ENCODE data around the gene ATP13A2. TPM values are rescaled to one million over a fixed set of nuclear protein-coding genes. Genes with fewer than 3 reads are reported as not detected.

ATP13A2 gene
- polyA plus RNA-seq, 1 of the 3 experiments (the other 2 are of a cell fraction): 29.3 TPM

DNA sequence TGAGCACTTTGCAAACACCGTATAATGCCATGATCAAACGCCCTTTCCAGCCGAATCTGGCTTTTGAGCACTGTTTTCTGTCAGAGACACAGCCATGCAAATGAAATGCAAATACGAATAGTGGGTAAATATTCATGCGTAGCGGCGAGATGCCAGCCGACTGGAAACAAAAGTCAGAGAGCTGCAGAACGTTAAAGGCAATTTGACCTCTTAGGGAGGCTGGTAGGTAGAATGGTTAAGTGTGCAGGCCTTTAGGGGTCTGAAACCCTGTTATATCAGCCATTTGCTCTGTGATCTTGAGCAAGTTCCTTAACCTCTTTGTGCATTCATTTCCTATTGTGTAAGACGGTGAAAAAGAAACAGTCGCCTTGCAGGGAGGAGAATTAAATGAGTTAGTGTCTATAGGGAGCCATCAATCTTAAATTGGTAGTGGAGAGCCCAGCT lies 48.6 kb upstream of the ATP13A2 start:
- H3K79me2 ChIP-seq (ENCODE audit: insufficient read depth): no peaks in the 10 kb centered on the region
- H3K4me2 ChIP-seq: no peak overlapping the region
- WGBS (ENCODE audit: low lambda C conversion rate): 57% methylated on average over 11 of the region's 11 CpGs
- H3K9me2 ChIP-seq: no peaks in the 10 kb centered on the region
- H3K36me3 ChIP-seq (replicated peaks in 1 of 2; ENCODE audit: control insufficient read depth in 1 of 2, insufficient read depth in 2 of 2, low read length in 1 of 2): no peaks in the 10 kb centered on the region
- no peaks in the 10 kb centered on the region for H3K9me3 ChIP-seq
- H3K4me3 ChIP-seq (ENCODE audit: low read depth in 2 of 2, low read length in 1 of 2): no peak overlapping the region
- H3K27ac ChIP-seq (ENCODE audit: low read depth in 2 of 2, low read length in 1 of 2): no peak overlapping the region
- peaks cover 8% of the 10 kb centered on the region; the same call in 1 of the 2 replicates for H3K27me3 ChIP-seq (ENCODE audit: insufficient read depth)
- no peak for DNase-seq
- TF ChIP-seq FOSL2 (IDR thresholded peaks at IDR 0.05; ENCODE audit: borderline replicate concordance, low read depth) (no peak), SMC3 (IDR thresholded peaks at IDR 0.05; ENCODE audit: low read depth, low read length) (no peak), POLR2AphosphoS5 (IDR thresholded peaks at IDR 0.05; ENCODE audit: low read depth, low read length) (no peak), EP300 (IDR thresholded peaks at IDR 0.05; ENCODE audit: borderline replicate concordance in 1 of 2, low read depth in 1 of 2, low read length in 1 of 2) (no peak), EZH2phosphoT487 (IDR thresholded peaks at IDR 0.05; ENCODE audit: borderline replicate concordance, low read depth) (no peak), RFX5 (IDR thresholded peaks at IDR 0.05; ENCODE audit: low read length) (no peak)
- ChIA-PET POLR2A (no interaction called here), CTCF (interaction anchor here (0.6 to 1.9 kb wide), 13 partner anchors 10 to 331 kb away, joined by 3 to 11 read pairs (median 4); no protein-coding TSS in a partner anchor)
- H2AFZ ChIP-seq (ENCODE audit: low read depth): no peak overlapping the region
- H3F3A ChIP-seq (replicated peaks; ENCODE audit: insufficient read depth): peaks cover 14% of the 10 kb centered on the region
- H3K9ac ChIP-seq: no peak overlapping the region
- H3K4me1 ChIP-seq (ENCODE audit: control insufficient read depth in 1 of 2, insufficient read depth in 2 of 2, low read depth in 1 of 2, low read length in 1 of 2): no peaks in the 10 kb centered on the region
- H4K20me1 ChIP-seq (ENCODE audit: insufficient read depth): no peaks in the 10 kb centered on the region

DNA sequence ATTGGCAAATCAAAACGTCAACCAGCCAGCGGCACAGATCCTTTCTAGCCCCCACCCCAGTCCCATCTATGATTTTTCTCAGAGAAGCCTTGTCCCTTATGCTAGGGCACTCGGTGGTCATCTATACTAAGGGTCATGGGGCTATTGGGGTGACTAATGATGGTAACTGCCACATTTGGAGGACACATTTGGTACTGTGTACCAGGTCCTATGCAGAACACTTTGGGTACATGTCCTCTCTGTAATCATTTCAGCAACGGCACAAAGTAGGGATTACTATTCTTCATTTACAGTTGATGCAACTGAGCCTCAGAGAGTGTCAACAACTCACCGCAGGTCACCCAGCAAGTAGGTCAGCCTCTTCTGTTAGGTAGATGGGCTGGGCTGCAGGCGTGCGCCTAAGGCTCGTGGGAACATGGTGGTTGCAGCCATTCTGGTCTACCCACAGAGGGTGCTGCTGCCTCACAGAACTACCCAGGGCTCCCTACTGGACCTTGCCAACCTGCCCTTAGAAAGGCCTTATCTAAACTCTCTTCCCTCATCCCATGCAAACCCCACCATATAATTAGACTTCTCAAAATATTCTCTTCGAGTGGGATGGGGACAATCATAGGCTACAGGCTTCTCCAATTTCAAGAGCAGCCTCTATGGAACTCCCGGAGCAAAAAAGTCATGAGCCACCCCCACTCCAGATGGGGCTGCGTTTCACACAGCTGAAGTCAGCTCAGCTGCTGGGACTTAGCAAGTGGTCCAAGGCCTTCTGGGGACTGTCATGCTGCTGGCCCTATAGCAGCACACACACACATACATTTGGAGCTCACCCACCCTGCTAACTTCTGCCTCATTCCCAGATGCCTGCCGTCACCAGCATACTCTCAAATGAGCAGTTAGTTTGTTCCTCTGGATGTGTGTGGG lies 47.9 kb upstream of the ATP13A2 start:
- no peaks in the 10 kb centered on the region for H3K9me2 ChIP-seq
- CTCF ChIA-PET: interaction anchor here (0.6 to 1.9 kb wide), 13 partner anchors 21 to 332 kb away, joined by 3 to 11 read pairs (median 4); no protein-coding TSS in a partner anchor
- H3K4me1 ChIP-seq (ENCODE audit: control insufficient read depth in 1 of 2, insufficient read depth in 2 of 2, low read depth in 1 of 2, low read length in 1 of 2): no peaks in the 10 kb centered on the region
- no peak overlapping the region for H3K27ac ChIP-seq (ENCODE audit: low read depth in 2 of 2, low read length in 1 of 2)
- H3K4me2 ChIP-seq: no peak overlapping the region
- H3K9ac ChIP-seq: no peak overlapping the region
- H3K36me3 ChIP-seq (replicated peaks in 1 of 2; ENCODE audit: control insufficient read depth in 1 of 2, insufficient read depth in 2 of 2, low read length in 1 of 2): no peaks in the 10 kb centered on the region
- no peak overlapping the region for H2AFZ ChIP-seq (ENCODE audit: low read depth)
- H3K79me2 ChIP-seq (ENCODE audit: insufficient read depth): no peaks in the 10 kb centered on the region
- H3K27me3 ChIP-seq (ENCODE audit: insufficient read depth): peaks cover 8% of the 10 kb centered on the region; the same call in 1 of the 2 replicates
- peaks cover 14% of the 10 kb centered on the region for H3F3A ChIP-seq (replicated peaks; ENCODE audit: insufficient read depth)
- H3K4me3 ChIP-seq (ENCODE audit: low read depth in 2 of 2, low read length in 1 of 2): no peak overlapping the region
- peak; percentile 78 for DNase-seq
- H4K20me1 ChIP-seq (ENCODE audit: insufficient read depth): no peaks in the 10 kb centered on the region
- WGBS (ENCODE audit: low lambda C conversion rate): 46% methylated on average over 7 of the region's 12 CpGs
- no peaks in the 10 kb centered on the region for H3K9me3 ChIP-seq
- POLR2A ChIA-PET: no interaction called here
- TF ChIP-seq RAD21 (IDR thresholded peaks at IDR 0.05; ENCODE audit: low read length) (peak; percentile 94), NRF1 (IDR thresholded peaks at IDR 0.05; ENCODE audit: low read depth, low read length) (no peak), FOSL2 (IDR thresholded peaks at IDR 0.05; ENCODE audit: borderline replicate concordance, low read depth) (no peak), SMC3 (IDR thresholded peaks at IDR 0.05; ENCODE audit: low read depth, low read length) (peak; percentile 73)
- TF ChIP-seq, protein P1, sequence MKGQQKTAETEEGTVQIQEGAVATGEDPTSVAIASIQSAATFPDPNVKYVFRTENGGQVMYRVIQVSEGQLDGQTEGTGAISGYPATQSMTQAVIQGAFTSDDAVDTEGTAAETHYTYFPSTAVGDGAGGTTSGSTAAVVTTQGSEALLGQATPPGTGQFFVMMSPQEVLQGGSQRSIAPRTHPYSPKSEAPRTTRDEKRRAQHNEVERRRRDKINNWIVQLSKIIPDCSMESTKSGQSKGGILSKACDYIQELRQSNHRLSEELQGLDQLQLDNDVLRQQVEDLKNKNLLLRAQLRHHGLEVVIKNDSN (IDR thresholded peaks at IDR 0.05; ENCODE audit: borderline replicate concordance, low read depth): no peak
- TF ChIP-seq, protein P2, sequence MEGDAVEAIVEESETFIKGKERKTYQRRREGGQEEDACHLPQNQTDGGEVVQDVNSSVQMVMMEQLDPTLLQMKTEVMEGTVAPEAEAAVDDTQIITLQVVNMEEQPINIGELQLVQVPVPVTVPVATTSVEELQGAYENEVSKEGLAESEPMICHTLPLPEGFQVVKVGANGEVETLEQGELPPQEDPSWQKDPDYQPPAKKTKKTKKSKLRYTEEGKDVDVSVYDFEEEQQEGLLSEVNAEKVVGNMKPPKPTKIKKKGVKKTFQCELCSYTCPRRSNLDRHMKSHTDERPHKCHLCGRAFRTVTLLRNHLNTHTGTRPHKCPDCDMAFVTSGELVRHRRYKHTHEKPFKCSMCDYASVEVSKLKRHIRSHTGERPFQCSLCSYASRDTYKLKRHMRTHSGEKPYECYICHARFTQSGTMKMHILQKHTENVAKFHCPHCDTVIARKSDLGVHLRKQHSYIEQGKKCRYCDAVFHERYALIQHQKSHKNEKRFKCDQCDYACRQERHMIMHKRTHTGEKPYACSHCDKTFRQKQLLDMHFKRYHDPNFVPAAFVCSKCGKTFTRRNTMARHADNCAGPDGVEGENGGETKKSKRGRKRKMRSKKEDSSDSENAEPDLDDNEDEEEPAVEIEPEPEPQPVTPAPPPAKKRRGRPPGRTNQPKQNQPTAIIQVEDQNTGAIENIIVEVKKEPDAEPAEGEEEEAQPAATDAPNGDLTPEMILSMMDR (IDR thresholded peaks at IDR 0.05): peak; percentile 77
